ENCODE data around the gene GALNT18. TPM values are rescaled to one million over a fixed set of nuclear protein-coding genes. Genes with fewer than 3 reads are reported as not detected.

Gene GALNT18
- total and polyA plus RNA-seq, 2 experiments from 2014 or later, result 4.3 to 10.8 TPM

DNA sequence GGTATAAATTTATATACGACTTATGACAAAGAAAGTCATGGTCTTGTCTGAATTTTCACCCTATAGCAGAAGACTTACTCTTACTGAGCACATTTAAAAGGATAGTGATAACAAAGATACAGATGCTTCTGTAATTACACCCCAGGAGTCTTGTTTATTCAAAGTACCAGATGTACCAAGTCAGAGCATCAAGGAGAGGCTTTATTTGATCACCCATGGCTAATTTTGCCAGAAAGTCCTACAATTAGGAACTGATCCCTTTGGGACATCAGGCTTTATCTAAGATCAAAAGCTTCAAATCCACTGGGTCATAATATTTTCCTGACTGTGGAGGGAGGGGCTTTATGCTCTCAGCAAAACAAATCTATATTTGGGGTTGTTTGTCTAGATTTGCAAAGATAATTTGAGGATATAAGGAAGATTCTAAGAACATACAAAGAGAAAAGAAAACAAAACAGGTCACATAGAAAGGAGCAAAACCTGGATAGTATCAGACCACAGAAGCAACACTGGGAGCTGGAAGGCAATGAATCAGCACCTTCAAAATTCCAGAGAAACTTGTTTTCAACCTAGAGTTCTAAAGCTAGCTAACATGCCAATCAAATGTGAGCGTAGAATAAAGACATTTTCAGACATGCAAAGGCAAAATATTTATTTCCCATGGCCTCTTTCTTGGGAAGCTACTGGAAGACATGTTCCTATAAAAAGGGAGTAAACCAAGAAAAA lies 143.9 kb downstream of the GALNT18 start:
- H3K36me3 Mint-ChIP-seq (ENCODE audit: low read depth), result no peaks in the 10 kb centered on the region
- DNase-seq (ENCODE audit: low spot score) (no peak), ATAC-seq (no peak)
- Histone ChIP-seq H3K79me2 (replicated peaks; ENCODE audit: insufficient read depth) (no peaks in the 10 kb centered on the region), H3K9me2 (ENCODE audit: insufficient read depth) (no peaks in the 10 kb centered on the region), H3K4me3 (no peak overlapping the region), H3K36me3 (ENCODE audit: insufficient read depth) (no peaks in the 10 kb centered on the region), H3K4me1 (ENCODE audit: insufficient read depth) (peaks cover 10% of the 10 kb centered on the region), H3K27me3 (ENCODE audit: insufficient read depth) (no peaks in the 10 kb centered on the region), H3K27ac (ENCODE audit: low read depth) (no peak overlapping the region), H2AFZ (no peak overlapping the region), H3K4me2 (no peak overlapping the region), H4K20me1 (replicated peaks; ENCODE audit: insufficient read depth) (no peaks in the 10 kb centered on the region; the same call in 1 of the 2 replicates), H3F3A (replicated peaks; ENCODE audit: low read depth) (no peaks in the 10 kb centered on the region)
- TF ChIP-seq, protein P1, sequence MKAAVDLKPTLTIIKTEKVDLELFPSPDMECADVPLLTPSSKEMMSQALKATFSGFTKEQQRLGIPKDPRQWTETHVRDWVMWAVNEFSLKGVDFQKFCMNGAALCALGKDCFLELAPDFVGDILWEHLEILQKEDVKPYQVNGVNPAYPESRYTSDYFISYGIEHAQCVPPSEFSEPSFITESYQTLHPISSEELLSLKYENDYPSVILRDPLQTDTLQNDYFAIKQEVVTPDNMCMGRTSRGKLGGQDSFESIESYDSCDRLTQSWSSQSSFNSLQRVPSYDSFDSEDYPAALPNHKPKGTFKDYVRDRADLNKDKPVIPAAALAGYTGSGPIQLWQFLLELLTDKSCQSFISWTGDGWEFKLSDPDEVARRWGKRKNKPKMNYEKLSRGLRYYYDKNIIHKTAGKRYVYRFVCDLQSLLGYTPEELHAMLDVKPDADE (IDR thresholded peaks at IDR 0.05), result no peak
- TF ChIP-seq CREB1 (CRISPR knock-in tag; IDR thresholded peaks at IDR 0.05; ENCODE audit: low read depth) (no peak), EZH2 (IDR thresholded peaks at IDR 0.05; ENCODE audit: low read depth, unreplicated experiment) (no peak), ZNF331 (CRISPR knock-in tag; IDR thresholded peaks at IDR 0.05; ENCODE audit: low read depth) (no peak), NANOG (IDR thresholded peaks at IDR 0.05; ENCODE audit: borderline replicate concordance) (no peak)
- TF ChIP-seq, protein P2, sequence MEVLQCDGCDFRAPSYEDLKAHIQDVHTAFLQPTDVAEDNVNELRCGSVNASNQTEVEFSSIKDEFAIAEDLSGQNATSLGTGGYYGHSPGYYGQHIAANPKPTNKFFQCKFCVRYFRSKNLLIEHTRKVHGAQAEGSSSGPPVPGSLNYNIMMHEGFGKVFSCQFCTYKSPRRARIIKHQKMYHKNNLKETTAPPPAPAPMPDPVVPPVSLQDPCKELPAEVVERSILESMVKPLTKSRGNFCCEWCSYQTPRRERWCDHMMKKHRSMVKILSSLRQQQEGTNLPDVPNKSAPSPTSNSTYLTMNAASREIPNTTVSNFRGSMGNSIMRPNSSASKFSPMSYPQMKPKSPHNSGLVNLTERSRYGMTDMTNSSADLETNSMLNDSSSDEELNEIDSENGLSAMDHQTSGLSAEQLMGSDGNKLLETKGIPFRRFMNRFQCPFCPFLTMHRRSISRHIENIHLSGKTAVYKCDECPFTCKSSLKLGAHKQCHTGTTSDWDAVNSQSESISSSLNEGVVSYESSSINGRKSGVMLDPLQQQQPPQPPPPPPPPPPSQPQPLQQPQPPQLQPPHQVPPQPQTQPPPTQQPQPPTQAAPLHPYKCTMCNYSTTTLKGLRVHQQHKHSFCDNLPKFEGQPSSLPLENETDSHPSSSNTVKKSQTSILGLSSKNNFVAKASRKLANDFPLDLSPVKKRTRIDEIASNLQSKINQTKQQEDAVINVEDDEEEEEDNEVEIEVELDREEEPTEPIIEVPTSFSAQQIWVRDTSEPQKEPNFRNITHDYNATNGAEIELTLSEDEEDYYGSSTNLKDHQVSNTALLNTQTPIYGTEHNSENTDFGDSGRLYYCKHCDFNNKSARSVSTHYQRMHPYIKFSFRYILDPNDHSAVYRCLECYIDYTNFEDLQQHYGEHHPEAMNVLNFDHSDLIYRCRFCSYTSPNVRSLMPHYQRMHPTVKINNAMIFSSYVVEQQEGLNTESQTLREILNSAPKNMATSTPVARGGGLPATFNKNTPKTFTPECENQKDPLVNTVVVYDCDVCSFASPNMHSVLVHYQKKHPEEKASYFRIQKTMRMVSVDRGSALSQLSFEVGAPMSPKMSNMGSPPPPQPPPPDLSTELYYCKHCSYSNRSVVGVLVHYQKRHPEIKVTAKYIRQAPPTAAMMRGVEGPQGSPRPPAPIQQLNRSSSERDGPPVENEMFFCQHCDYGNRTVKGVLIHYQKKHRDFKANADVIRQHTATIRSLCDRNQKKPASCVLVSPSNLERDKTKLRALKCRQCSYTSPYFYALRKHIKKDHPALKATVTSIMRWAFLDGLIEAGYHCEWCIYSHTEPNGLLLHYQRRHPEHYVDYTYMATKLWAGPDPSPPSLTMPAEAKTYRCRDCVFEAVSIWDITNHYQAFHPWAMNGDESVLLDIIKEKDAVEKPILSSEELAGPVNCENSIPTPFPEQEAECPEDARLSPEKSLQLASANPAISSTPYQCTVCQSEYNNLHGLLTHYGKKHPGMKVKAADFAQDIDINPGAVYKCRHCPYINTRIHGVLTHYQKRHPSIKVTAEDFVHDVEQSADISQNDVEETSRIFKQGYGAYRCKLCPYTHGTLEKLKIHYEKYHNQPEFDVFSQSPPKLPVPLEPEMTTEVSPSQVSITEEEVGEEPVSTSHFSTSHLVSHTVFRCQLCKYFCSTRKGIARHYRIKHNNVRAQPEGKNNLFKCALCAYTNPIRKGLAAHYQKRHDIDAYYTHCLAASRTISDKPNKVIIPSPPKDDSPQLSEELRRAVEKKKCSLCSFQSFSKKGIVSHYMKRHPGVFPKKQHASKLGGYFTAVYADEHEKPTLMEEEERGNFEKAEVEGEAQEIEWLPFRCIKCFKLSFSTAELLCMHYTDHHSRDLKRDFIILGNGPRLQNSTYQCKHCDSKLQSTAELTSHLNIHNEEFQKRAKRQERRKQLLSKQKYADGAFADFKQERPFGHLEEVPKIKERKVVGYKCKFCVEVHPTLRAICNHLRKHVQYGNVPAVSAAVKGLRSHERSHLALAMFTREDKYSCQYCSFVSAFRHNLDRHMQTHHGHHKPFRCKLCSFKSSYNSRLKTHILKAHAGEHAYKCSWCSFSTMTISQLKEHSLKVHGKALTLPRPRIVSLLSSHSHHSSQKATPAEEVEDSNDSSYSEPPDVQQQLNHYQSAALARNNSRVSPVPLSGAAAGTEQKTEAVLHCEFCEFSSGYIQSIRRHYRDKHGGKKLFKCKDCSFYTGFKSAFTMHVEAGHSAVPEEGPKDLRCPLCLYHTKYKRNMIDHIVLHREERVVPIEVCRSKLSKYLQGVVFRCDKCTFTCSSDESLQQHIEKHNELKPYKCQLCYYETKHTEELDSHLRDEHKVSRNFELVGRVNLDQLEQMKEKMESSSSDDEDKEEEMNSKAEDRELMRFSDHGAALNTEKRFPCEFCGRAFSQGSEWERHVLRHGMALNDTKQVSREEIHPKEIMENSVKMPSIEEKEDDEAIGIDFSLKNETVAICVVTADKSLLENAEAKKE (CRISPR knock-in tag; IDR thresholded peaks at IDR 0.05), result no peak
- TF ChIP-seq, protein P3, sequence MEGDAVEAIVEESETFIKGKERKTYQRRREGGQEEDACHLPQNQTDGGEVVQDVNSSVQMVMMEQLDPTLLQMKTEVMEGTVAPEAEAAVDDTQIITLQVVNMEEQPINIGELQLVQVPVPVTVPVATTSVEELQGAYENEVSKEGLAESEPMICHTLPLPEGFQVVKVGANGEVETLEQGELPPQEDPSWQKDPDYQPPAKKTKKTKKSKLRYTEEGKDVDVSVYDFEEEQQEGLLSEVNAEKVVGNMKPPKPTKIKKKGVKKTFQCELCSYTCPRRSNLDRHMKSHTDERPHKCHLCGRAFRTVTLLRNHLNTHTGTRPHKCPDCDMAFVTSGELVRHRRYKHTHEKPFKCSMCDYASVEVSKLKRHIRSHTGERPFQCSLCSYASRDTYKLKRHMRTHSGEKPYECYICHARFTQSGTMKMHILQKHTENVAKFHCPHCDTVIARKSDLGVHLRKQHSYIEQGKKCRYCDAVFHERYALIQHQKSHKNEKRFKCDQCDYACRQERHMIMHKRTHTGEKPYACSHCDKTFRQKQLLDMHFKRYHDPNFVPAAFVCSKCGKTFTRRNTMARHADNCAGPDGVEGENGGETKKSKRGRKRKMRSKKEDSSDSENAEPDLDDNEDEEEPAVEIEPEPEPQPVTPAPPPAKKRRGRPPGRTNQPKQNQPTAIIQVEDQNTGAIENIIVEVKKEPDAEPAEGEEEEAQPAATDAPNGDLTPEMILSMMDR (conservative IDR thresholded peaks at IDR 0.05; ENCODE audit: low read depth in 2 of 2), result no peak
- H3K4me3 Mint-ChIP-seq, result no peak overlapping the region
- H3K27me3 Mint-ChIP-seq (ENCODE audit: insufficient read depth, low read depth, poor library complexity), result peaks cover 4% of the 10 kb centered on the region
- peaks cover 24% of the 10 kb centered on the region for H3K4me1 Mint-ChIP-seq
- 0 out of 2 replicates have a peak overlapping the region, but pooled peaks have one; percentile 24 for H3K27ac Mint-ChIP-seq
- H3K9me3 Mint-ChIP-seq, result no peaks in the 10 kb centered on the region
